Measurements from ENCODE around the gene SNX8. TPM values are rescaled to one million over a fixed set of nuclear protein-coding genes. Genes with fewer than 3 reads are reported as not detected.
A peak's percentile ranks its signal among the peaks of the same experiment; 100 is the strongest.

Gene SNX8
- total and polyA plus RNA-seq, 2 of the 13 experiments (the other 11 are each of a cell fraction or from before 2014, with no cell fraction given) = 20.6 to 45.2 TPM

GRCh38 chr7:2241580-2242540, 72.4 kb downstream of the SNX8 start, which contains the start of the genes MRM2 and NUDT1 (continued):
- TF ChIP-seq JDP2 (CRISPR knock-in tag; IDR thresholded peaks at IDR 0.05; ENCODE audit: borderline replicate concordance) (no peak), ZNF354B (CRISPR knock-in tag; IDR thresholded peaks at IDR 0.05) (no peak; the same call in 1 of the 2 replicates), ZNF33B (CRISPR knock-in tag; IDR thresholded peaks at IDR 0.05) (peak; percentile 86; the same call in 1 of the 2 replicates), STAT5B (CRISPR knock-in tag; IDR thresholded peaks at IDR 0.05) (no peak; the same call in 1 of the 2 replicates), NONO (IDR thresholded peaks at IDR 0.05) (no peak), NONO (CRISPR knock-in tag; conservative IDR thresholded peaks at IDR 0.05) (peak; percentile 90), DR1 (CRISPR knock-in tag; IDR thresholded peaks at IDR 0.05) (no peak; the same call in 1 of the 2 replicates), ZNF337 (CRISPR knock-in tag; IDR thresholded peaks at IDR 0.05; ENCODE audit: borderline replicate concordance, low read depth) (no peak), ADNP (CRISPR knock-in tag; IDR thresholded peaks at IDR 0.05) (no peak), ZEB1 (IDR thresholded peaks at IDR 0.05; ENCODE audit: insufficient replicate concordance, low read depth) (no peak), KDM3A (CRISPR knock-in tag; IDR thresholded peaks at IDR 0.05; ENCODE audit: low read depth) (no peak), IRX3 (CRISPR knock-in tag; IDR thresholded peaks at IDR 0.05; ENCODE audit: borderline replicate concordance, low read depth) (0 out of 2 replicates have a peak, but pooled peaks have one; percentile 77), MYNN (CRISPR knock-in tag; IDR thresholded peaks at IDR 0.05; ENCODE audit: low read depth) (no peak), ZNF326 (CRISPR knock-in tag; IDR thresholded peaks at IDR 0.05; ENCODE audit: borderline replicate concordance) (no peak), UBTF (CRISPR knock-in tag; IDR thresholded peaks at IDR 0.05) (peak; percentile 82), NCOA1 (CRISPR knock-in tag; IDR thresholded peaks at IDR 0.05) (no peak), ZNF460 (CRISPR knock-in tag; IDR thresholded peaks at IDR 0.05; ENCODE audit: borderline replicate concordance) (no peak), CHD4 (IDR thresholded peaks at IDR 0.05; ENCODE audit: borderline replicate concordance, low read length) (no peak), ZBTB25 (CRISPR knock-in tag; IDR thresholded peaks at IDR 0.05) (0 out of 2 replicates have a peak, but pooled peaks have one; percentile 27), HNF4A (CRISPR knock-in tag; IDR thresholded peaks at IDR 0.05) (no peak), MAFG (CRISPR knock-in tag; IDR thresholded peaks at IDR 0.05) (no peak)
- TF ChIP-seq, protein P1, sequence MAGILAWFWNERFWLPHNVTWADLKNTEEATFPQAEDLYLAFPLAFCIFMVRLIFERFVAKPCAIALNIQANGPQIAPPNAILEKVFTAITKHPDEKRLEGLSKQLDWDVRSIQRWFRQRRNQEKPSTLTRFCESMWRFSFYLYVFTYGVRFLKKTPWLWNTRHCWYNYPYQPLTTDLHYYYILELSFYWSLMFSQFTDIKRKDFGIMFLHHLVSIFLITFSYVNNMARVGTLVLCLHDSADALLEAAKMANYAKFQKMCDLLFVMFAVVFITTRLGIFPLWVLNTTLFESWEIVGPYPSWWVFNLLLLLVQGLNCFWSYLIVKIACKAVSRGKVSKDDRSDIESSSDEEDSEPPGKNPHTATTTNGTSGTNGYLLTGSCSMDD (CRISPR knock-in tag; IDR thresholded peaks at IDR 0.05) = no peak
- TF ChIP-seq, protein P2, sequence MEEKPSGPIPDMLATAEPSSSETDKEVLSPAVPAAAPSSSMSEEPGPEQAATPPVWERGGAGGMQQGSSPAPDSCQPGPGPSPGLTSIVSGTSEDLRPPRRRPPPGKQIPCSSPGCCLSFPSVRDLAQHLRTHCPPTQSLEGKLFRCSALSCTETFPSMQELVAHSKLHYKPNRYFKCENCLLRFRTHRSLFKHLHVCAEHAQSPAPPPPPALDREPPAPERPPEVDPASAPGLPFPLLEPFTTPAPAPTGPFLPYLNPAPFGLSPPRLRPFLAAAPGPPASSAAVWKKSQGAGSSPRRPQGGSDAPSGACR (CRISPR knock-in tag; IDR thresholded peaks at IDR 0.05) = peak; percentile 64; the same call in 1 of the 2 replicates
- TF ChIP-seq, protein P3, sequence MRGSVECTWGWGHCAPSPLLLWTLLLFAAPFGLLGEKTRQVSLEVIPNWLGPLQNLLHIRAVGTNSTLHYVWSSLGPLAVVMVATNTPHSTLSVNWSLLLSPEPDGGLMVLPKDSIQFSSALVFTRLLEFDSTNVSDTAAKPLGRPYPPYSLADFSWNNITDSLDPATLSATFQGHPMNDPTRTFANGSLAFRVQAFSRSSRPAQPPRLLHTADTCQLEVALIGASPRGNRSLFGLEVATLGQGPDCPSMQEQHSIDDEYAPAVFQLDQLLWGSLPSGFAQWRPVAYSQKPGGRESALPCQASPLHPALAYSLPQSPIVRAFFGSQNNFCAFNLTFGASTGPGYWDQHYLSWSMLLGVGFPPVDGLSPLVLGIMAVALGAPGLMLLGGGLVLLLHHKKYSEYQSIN (CRISPR knock-in tag; IDR thresholded peaks at IDR 0.05; ENCODE audit: borderline replicate concordance) = no peak

Measured in HepG2 (cell line).